ENCODE data around the gene PIKFYVE.
"Not testable (repeated sequence)": the region's sequence is repeated elsewhere in the genome, so short reads cannot be mapped to it uniquely, and the experiment has no call there.

- not testable (repeated sequence) for TF ChIP-seq EZH2 (IDR thresholded peaks at IDR 0.05; ENCODE audit: low read length); CTCF (optimal IDR thresholded peaks at IDR 0.05 in 1 of 3, IDR thresholded peaks at IDR 0.05 in 1 of 3, conservative IDR thresholded peaks at IDR 0.05 in 1 of 3; ENCODE audit: extremely low read depth in 1 of 3, insufficient read depth in 2 of 3, low read length in 3 of 3)
Measured at GRCh38 chr2:208377344-208377860, 111.3 kb downstream of the PIKFYVE start.
